Adrenal gland (tissue), 12 donors: ENCODE measurements around the gene CHD3. TPM values are rescaled to one million over a fixed set of nuclear protein-coding genes. Genes with fewer than 3 reads are reported as not detected.

Experiments
- DNase-seq, 7 donors: peaks; one replicate each; pipeline ENCODE4 v3.0.0-alpha.2; 2019 to 2020
- H3K27ac ChIP-seq, 5 donors: fragments of 200-600 bp; sonication (generic) in 4 of 5; 1 replicate in 3 of 5; 2 replicates in 2 of 5; pipeline versions ENCODE4 v1.5.1 to v1.8.0; 2016 to 2020; ENCODE audit warnings: mild to moderate bottlenecking in 1 of 5
- H3K27me3 ChIP-seq: fragments of 200-600 bp; 2 replicates; pipeline ENCODE4 v1.8.0; 2021
- H3K36me3 ChIP-seq, 2 donors: fragments of 200-600 bp; replicated peaks in 1 of 2; 1 replicate in 1 of 2; 2 replicates in 1 of 2; pipeline versions ENCODE4 v1.5.1 to v1.8.0; 2018 to 2022
- H3K4me1 ChIP-seq, 2 donors: fragments of 200-600 bp; replicated peaks in 1 of 2; 1 replicate in 1 of 2; 2 replicates in 1 of 2; pipeline versions ENCODE4 v1.5.1 to v1.8.0; 2018 to 2021
- H3K4me3 ChIP-seq, 4 donors: fragments of 200-600 bp; sonication (generic) in 3 of 4; one replicate each; pipeline ENCODE4 v1.5.1; 2016 to 2018
- H3K9me3 ChIP-seq, 3 donors: fragments of 200-600 bp; sonication (generic) in 1 of 3; replicated peaks in 1 of 3; 1 replicate in 2 of 3; 2 replicates in 1 of 3; pipeline versions ENCODE4 v1.5.1 to v1.8.0; 2016 to 2021
- POLR2A ChIP-seq, 2 donors: fragments of 450-650 bp; IDR thresholded peaks; one replicate each; pipeline ENCODE4 v1.6.1; 2017; ENCODE audit warnings: antibody characterized with exemption in 2 of 2, mild to moderate bottlenecking in 2 of 2, moderate library complexity in 1 of 2
- WGBS, 4 donors: extraction: QIAGEN DNeasy Blood & Tissue Kit in 2 of 4; methylation state at CpG; one replicate each; pipeline versions ENCODE4 v1.1.5 to v1.1.7; 2013 to 2017; 5-methylcytosine and 5-hydroxymethylcytosine counted together
- intact Hi-C, 2 donors: fragments of 100-400 bp; cut with DNase I; formaldehyde crosslinking; loops; one replicate each; pipeline versions ENCODE4 v1.14.1 to v1.15.0; 2022 to 2023
- polyA plus RNA-seq, 3 donors: library from polyadenylated mRNA; stranded (reverse); fragments of 200-250 nt in 2 of 3; fragments of 350-450 nt in 1 of 3; fragmentation: Illumina TruSeq in 1 of 3; extraction: RNeasy Lipid Tissue Mini Kit (QIAGEN cat#74804) in 1 of 3; gene quantifications; one replicate each; pipeline ENCODE4 v1.2.3, GENCODE V29; 2013 to 2014
- total RNA-seq, 9 donors: library from RNA; depleted of rRNA in 4 of 9; stranded (reverse); fragments of >200 nt in 4 of 9; fragments of 120-200 nt in 1 of 9; fragmentation: NEBNext Ultra II Directional in 1 of 9; extraction: Animal tissue kit (Norgen Biotek cat#: 25700) in 1 of 9; gene quantifications; one replicate each; pipeline versions ENCODE4 v1.1.0 to v1.2.4, GENCODE V29; 2013 to 2023
- TF ChIP-seq, protein P1 (sequence below), 6 experiments: fragments of 450-650 bp in 4 of 6; fragments of 200-600 bp in 2 of 6; sonication (generic) in 1 of 6; IDR thresholded peaks; 1 replicate in 5 of 6; 2 replicates in 1 of 6; pipeline versions ENCODE4 v1.5.1 to v1.8.0; 2016 to 2021; ENCODE audit warnings: antibody characterized with exemption in 6 of 6, mild to moderate bottlenecking in 2 of 6, moderate library complexity in 1 of 6
- donor health status: healthy with polysubstance abuse.
- donor health status: Bipolar disorder and iron deficiency.
- donor health status: DM: yes; HTN: yes; CAD: no.
- donor health status: DM: no; HTN: no; CAD: no.
- donor health status: DM: no; HTN: no; CAD: no.
- donor health status: DM: yes; HTN: yes; CAD: no.

CHD3 gene
- total and polyA plus RNA-seq, 12 donors, result 43.8 to 326 (median 91.5) TPM

DNA sequence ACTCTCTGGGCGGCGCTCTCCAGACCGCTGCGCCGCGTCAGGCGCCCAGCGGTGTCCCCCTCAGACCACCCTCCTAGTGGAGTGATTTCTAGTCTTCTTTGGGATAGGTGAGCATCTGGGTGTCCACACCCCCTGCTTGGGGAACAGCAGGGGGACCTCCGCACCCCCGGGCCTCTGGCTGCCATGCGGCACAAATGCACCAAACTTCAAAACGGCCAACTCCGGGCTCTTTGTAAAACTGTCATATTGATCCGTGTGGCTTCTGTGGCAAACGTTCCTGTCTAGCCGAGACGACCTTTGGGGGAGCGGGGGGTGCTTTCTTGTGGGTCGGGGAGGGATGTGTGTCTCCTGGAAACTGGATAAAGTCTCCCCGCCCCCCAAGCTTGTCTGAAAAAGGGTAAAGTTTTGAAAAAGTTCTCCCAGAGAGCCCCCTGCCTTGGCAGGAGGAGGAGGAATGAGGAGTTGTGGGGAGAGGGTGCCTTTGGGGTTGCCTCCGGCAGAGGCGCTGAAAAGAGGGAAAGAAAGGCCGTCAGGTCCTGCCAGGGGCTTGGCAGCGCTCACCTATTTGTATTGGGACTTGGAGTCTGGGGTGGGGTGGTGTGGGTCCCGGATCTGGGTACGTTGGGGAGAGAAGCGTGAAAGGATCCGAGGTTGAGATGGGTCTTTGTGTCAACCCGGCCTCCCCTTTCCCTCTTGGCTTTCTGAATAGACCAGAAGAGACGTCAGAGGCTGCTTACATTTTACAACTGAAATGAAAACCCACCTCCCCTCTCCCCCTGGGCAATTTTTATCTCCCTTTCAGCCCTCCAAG is 2.2 kb upstream of the CHD3 start:
- 1% methylated on average over 23 to 30 of the region's 30 CpGs for WGBS, 4 donors
- intact Hi-C loops, result no loop called here
- H3K36me3 ChIP-seq, result peaks cover 0 to 12% of the 10 kb centered on the region in 2 donors
- peak in 1 of 2 donors; percentile 13 for TF ChIP-seq POLR2A (IDR thresholded peaks at IDR 0.05)
- TF ChIP-seq, protein P1, sequence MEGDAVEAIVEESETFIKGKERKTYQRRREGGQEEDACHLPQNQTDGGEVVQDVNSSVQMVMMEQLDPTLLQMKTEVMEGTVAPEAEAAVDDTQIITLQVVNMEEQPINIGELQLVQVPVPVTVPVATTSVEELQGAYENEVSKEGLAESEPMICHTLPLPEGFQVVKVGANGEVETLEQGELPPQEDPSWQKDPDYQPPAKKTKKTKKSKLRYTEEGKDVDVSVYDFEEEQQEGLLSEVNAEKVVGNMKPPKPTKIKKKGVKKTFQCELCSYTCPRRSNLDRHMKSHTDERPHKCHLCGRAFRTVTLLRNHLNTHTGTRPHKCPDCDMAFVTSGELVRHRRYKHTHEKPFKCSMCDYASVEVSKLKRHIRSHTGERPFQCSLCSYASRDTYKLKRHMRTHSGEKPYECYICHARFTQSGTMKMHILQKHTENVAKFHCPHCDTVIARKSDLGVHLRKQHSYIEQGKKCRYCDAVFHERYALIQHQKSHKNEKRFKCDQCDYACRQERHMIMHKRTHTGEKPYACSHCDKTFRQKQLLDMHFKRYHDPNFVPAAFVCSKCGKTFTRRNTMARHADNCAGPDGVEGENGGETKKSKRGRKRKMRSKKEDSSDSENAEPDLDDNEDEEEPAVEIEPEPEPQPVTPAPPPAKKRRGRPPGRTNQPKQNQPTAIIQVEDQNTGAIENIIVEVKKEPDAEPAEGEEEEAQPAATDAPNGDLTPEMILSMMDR (IDR thresholded peaks at IDR 0.05), result no peak
- peak; percentile 26 to 69 (median 46) for DNase-seq
- H3K9me3 ChIP-seq, result no peaks in the 10 kb centered on the region
- H3K4me1 ChIP-seq, result peaks cover 38 to 61% of the 10 kb centered on the region in 2 donors
- no peaks in the 10 kb centered on the region for H3K27me3 ChIP-seq
- H3K27ac ChIP-seq, result peak overlapping the region; percentile 35 to 93 (median 90)
- peak overlapping the region in 3 of 4 donors; percentile 13 to 97 (median 89) for H3K4me3 ChIP-seq

GRCh38 chr17:7887038-7887481 is 1.5 kb upstream of the CHD3 start:
- no peak for DNase-seq
- H3K27ac ChIP-seq, result peak overlapping the region; percentile 35 to 93 (median 90)
- peaks cover 38 to 55% of the 10 kb centered on the region in 2 donors for H3K4me1 ChIP-seq
- no peak for TF ChIP-seq POLR2A (IDR thresholded peaks at IDR 0.05)
- TF ChIP-seq, protein P1 (IDR thresholded peaks at IDR 0.05), result peak in 2 of 6 experiments; percentile 10 to 30
- H3K4me3 ChIP-seq, result peak overlapping the region in 1 of 4 donors; percentile 97
- H3K36me3 ChIP-seq, result peaks cover 0 to 18% of the 10 kb centered on the region in 2 donors
- 1 to 2% (median 2%) methylated on average over 8 of the region's 8 CpGs for WGBS, 4 donors
- no peaks in the 10 kb centered on the region for H3K27me3 ChIP-seq
- intact Hi-C loops, result no loop called here
- no peaks in the 10 kb centered on the region for H3K9me3 ChIP-seq

GRCh38 chr17:7887482-7888183 is 956 bp upstream of the CHD3 start:
- WGBS, 4 donors, result 0 to 2% (median 1%) methylated on average over 19 to 35 of the region's 35 CpGs
- no peaks in the 10 kb centered on the region for H3K27me3 ChIP-seq
- H3K4me3 ChIP-seq, result peak overlapping the region in 3 of 4 donors; percentile 29 to 97 (median 38)
- intact Hi-C loops, result no loop called here
- H3K27ac ChIP-seq, result peak overlapping the region; percentile 81 to 93 (median 90)
- DNase-seq, result peak; percentile 91 to 97 (median 95)
- H3K36me3 ChIP-seq, result peaks cover 0 to 20% of the 10 kb centered on the region in 2 donors
- peak in 1 of 2 donors; percentile 81 for TF ChIP-seq POLR2A (IDR thresholded peaks at IDR 0.05)
- TF ChIP-seq, protein P1 (IDR thresholded peaks at IDR 0.05), result no peak
- no peaks in the 10 kb centered on the region for H3K9me3 ChIP-seq
- H3K4me1 ChIP-seq, result peaks cover 38 to 50% of the 10 kb centered on the region in 2 donors
